ENCODE results near the gene BPIFB2. TPM values are rescaled to one million over a fixed set of nuclear protein-coding genes. Genes with fewer than 3 reads are reported as not detected.
A peak's percentile ranks its signal among the peaks of the same experiment; 100 is the strongest.
"Not testable (repeated sequence)": the region's sequence is repeated elsewhere in the genome, so short reads cannot be mapped to it uniquely, and the experiment has no call there.

BPIFB2 gene
- total RNA-seq, 2 experiments from 2014 or later = not detected

- not testable (repeated sequence) for H3K27ac Mint-ChIP-seq
- peak; percentile 10 for DNase-seq
These were observed 33.1 kb upstream of the BPIFB2 start for GRCh38 chr20:32974204-32975064.

DNA sequence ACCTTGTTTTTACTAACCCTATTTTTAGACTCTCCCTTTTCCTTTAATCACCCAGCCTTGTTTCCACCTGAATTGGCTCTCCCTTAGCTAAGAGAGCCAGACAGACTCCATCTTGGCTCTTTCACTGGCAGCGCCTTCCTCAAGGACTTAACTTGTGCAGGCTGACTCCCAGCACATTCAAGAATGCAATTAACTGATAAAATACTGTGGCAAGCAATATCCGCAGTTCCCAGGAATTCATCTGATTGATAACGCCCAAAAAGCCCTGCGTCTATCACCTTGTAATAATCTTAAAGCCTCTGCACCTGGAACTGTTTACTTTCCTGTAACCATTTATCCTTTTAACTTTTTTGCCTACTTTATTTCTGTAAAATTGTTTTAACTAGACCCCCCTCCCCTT is 32.4 kb upstream of the BPIFB2 start:
- Mint-ChIP-seq H3K4me1 (peaks cover 25% of the 10 kb centered on the region), H3K36me3 (ENCODE audit: low read depth) (peaks cover 26% of the 10 kb centered on the region)
- H3K27ac Mint-ChIP-seq, CTCF ChIA-PET, H3K4me3 Mint-ChIP-seq, H3K27me3 Mint-ChIP-seq, DNase-seq, H3K9me3 Mint-ChIP-seq: not testable (repeated sequence)
- POLR2A ChIA-PET = interaction anchor here (3.6 kb wide), 1 partner anchor 8 kb away, joined by 26 read pairs; no protein-coding TSS in a partner anchor

More at GRCh38 chr20:32974204-32975064, 33.1 kb upstream of the BPIFB2 start:
- Mint-ChIP-seq H3K36me3 (ENCODE audit: low read depth) (peaks cover 26% of the 10 kb centered on the region), H3K4me1 (peaks cover 32% of the 10 kb centered on the region)
- H3K27me3 Mint-ChIP-seq, CTCF ChIA-PET, H3K9me3 Mint-ChIP-seq, H3K4me3 Mint-ChIP-seq: not testable (repeated sequence)
- POLR2A ChIA-PET = interaction anchor here (1.9 kb wide), 1 partner anchor 26 kb away, joined by 5 read pairs; no protein-coding TSS in a partner anchor

GRCh38 chr20:32975698-32976674 is 31.5 kb upstream of the BPIFB2 start:
- Mint-ChIP-seq H3K27ac (peak overlapping the region; percentile 9), H3K9me3 (peaks cover 7% of the 10 kb centered on the region), H3K4me3 (no peak overlapping the region), H3K4me1 (peaks cover 18% of the 10 kb centered on the region), H3K27me3 (no peaks in the 10 kb centered on the region), H3K36me3 (ENCODE audit: low read depth) (peaks cover 26% of the 10 kb centered on the region)
- no peak for DNase-seq
- CTCF ChIA-PET = no interaction called here
- POLR2A ChIA-PET = interaction anchor here (3.6 kb wide), 1 partner anchor 9 kb away, joined by 26 read pairs; no protein-coding TSS in a partner anchor

GRCh38 chr20:32976746-32977145 is 30.8 kb upstream of the BPIFB2 start:
- peaks cover 26% of the 10 kb centered on the region for H3K36me3 Mint-ChIP-seq (ENCODE audit: low read depth)
- H3K27ac Mint-ChIP-seq = peak overlapping the region; percentile 9
- ChIA-PET CTCF (no interaction called here), POLR2A (interaction anchor here (3.6 kb wide), 1 partner anchor 10 kb away, joined by 26 read pairs; no protein-coding TSS in a partner anchor)
- no peak overlapping the region for H3K4me3 Mint-ChIP-seq
- H3K4me1 Mint-ChIP-seq = peaks cover 16% of the 10 kb centered on the region
- no peak for DNase-seq
- H3K9me3 Mint-ChIP-seq = peaks cover 7% of the 10 kb centered on the region
- H3K27me3 Mint-ChIP-seq = no peaks in the 10 kb centered on the region

- CTCF ChIA-PET = no interaction called here
- POLR2A ChIA-PET = interaction anchor here (3.6 kb wide), 1 partner anchor 11 kb away, joined by 26 read pairs; no protein-coding TSS in a partner anchor
- Mint-ChIP-seq H3K4me1 (peaks cover 16% of the 10 kb centered on the region), H3K9me3 (peaks cover 7% of the 10 kb centered on the region), H3K27me3 (no peaks in the 10 kb centered on the region), H3K36me3 (ENCODE audit: low read depth) (peaks cover 26% of the 10 kb centered on the region), H3K4me3 (no peak overlapping the region), H3K27ac (no peak overlapping the region)
- DNase-seq = no peak
These were observed 30.1 kb upstream of the BPIFB2 start for GRCh38 chr20:32977281-32978008.

GRCh38 chr20:32978009-32978335 is 29.5 kb upstream of the BPIFB2 start:
- peaks cover 26% of the 10 kb centered on the region for H3K36me3 Mint-ChIP-seq (ENCODE audit: low read depth)

DNA sequence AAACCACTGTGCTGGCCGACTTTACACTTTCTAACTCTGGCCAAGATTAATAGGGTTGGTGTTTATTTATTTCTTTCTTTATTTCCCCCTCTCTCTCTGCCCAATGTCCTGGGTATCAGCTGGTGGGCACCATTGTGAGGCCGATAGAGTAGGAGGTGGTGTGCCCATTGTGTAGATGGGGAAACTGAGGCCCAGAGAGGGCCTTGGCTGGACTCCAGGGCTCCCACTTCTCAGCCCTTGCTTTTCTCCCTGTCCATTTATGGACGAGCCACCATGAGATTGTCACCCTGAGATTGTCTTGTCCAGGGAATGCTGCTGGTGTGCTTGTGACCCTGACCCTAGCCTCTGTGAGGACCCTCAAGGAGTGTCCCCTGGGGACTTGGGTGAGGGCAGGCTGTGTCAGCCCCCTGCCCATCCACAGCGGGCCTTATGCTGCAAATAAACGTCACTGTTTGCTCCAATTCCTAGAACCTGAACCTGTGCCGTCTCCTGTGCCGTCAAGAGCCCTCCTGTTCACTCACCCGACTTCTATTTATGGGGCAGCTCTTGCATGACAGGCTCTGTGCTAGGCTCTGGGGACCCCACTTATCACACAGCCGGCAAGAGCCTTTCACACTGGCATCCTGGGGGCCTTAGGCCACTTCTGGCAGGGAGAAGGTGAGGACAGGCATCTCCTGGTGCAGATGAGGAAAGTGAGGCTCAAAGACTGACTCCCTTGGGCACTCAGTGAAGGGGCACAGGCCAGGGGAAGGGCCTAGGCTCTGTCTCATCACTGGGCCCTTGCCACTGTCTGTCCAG is 28.1 kb upstream of the BPIFB2 start:
- DNase-seq = no peak
- ChIA-PET CTCF (no interaction called here), POLR2A (no interaction called here)
- peaks cover 16% of the 10 kb centered on the region for H3K4me1 Mint-ChIP-seq
- H3K27me3 Mint-ChIP-seq = no peaks in the 10 kb centered on the region
- H3K9me3 Mint-ChIP-seq = peaks cover 7% of the 10 kb centered on the region
- peaks cover 21% of the 10 kb centered on the region for H3K36me3 Mint-ChIP-seq (ENCODE audit: low read depth)
- no peak overlapping the region for H3K27ac Mint-ChIP-seq
- H3K4me3 Mint-ChIP-seq = no peak overlapping the region

More at GRCh38 chr20:32978009-32978335, 29.5 kb upstream of the BPIFB2 start:
- CTCF ChIA-PET = no interaction called here
- Mint-ChIP-seq H3K4me3 (no peak overlapping the region), H3K27ac (no peak overlapping the region), H3K27me3 (no peaks in the 10 kb centered on the region), H3K4me1 (peaks cover 16% of the 10 kb centered on the region), H3K9me3 (peaks cover 7% of the 10 kb centered on the region)
- DNase-seq = no peak
- POLR2A ChIA-PET = interaction anchor here (3.6 kb wide), 1 partner anchor 11 kb away, joined by 26 read pairs; no protein-coding TSS in a partner anchor

DNA sequence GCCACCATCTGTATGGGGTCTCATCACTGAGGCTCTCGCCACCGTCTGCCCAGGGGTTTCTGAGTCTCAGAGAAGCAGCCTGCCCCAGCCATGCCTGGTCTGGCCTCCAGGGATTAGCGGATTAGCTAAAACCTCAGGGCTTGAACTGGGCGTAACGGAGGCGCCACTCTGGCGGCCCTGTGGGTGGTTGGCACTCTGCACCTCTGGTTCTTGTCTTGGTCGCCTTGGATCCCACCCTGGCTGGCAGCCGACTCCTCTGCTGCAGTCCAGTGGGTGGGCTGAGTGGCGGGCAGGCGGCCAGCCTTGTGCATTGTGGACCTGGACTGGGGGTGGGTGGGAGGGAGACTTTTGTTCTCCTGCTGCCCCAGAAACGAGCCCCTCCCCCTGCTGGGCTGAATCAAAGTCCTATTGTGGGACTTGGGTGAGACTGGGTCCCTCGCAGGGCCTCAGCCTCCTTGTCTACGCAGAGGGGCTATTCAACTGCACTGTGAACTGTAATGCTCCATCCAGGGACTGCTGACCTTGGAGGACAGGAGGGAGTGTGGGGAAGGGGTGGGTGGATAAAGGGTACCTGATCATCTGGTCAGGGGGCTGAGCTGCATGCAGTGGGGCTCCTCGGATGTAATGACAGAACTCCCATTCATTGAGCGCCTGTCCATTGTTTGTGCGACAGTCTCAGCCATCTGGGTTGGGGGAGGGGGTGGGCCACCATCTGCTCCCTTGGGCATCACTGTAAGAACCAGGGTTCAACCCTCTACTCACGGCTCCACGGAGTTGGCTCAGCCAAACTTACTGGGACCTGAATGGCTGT is 27.2 kb upstream of the BPIFB2 start:
- Mint-ChIP-seq H3K4me3 (no peak overlapping the region), H3K27me3 (no peaks in the 10 kb centered on the region), H3K27ac (no peak overlapping the region), H3K9me3 (peaks cover 7% of the 10 kb centered on the region), H3K36me3 (ENCODE audit: low read depth) (peaks cover 17% of the 10 kb centered on the region), H3K4me1 (peaks cover 11% of the 10 kb centered on the region)
- ChIA-PET POLR2A (no interaction called here), CTCF (no interaction called here)
- DNase-seq = no peak

DNA sequence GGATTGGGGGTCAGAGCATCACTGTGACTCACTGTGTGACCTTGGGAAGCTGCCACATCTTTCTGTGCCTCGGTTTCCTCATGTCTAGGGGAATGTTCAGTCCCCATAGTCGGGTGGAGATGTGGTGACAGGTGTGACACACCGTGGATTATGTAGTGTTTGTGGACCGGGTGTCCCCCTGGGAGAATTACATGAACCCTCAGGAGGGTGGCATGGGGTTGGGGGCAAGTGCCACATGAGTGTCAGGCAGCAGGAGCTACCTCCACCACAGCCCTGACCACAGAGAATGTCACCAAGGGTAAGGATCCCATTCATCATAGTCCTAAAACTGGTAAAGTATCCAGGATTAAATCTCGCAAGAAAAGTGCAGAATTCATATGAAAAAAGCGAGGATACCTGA is 26.5 kb upstream of the BPIFB2 start:
- no peak for DNase-seq
- Mint-ChIP-seq H3K27me3 (no peaks in the 10 kb centered on the region), H3K27ac (no peak overlapping the region), H3K9me3 (peaks cover 7% of the 10 kb centered on the region), H3K4me3 (no peak overlapping the region), H3K36me3 (ENCODE audit: low read depth) (peaks cover 13% of the 10 kb centered on the region), H3K4me1 (peaks cover 9% of the 10 kb centered on the region)
- POLR2A ChIA-PET = no interaction called here
- CTCF ChIA-PET = interaction anchor here (0.5 kb wide), 1 partner anchor 18 kb away, joined by 3 read pairs; no protein-coding TSS in a partner anchor

GRCh38 chr20:32982617-32983458 is 24.7 kb upstream of the BPIFB2 start:
- ChIA-PET POLR2A (no interaction called here), CTCF (no interaction called here)
- peaks cover 2% of the 10 kb centered on the region for H3K36me3 Mint-ChIP-seq (ENCODE audit: low read depth)
- no peak overlapping the region for H3K4me3 Mint-ChIP-seq
- DNase-seq = no peak
- H3K4me1 Mint-ChIP-seq = no peaks in the 10 kb centered on the region
- no peaks in the 10 kb centered on the region for H3K9me3 Mint-ChIP-seq
- no peak overlapping the region for H3K27ac Mint-ChIP-seq
- H3K27me3 Mint-ChIP-seq = no peaks in the 10 kb centered on the region

All from activated CD4-positive, alpha-beta memory T cell treated with anti-CD3 and anti-CD28 coated beads, Interleukin-2, amount 10 ng/mL, durations not matched to agents 7 days and 5 days (primary cell).